IMR-90 (cell line): Measurements from ENCODE around the gene GTF3C4. TPM values are rescaled to one million over a fixed set of nuclear protein-coding genes. Genes with fewer than 3 reads are reported as not detected.

Source experiments
- ATAC-seq: fragments of 200-7000 bp; cut with Tn5 transposase; 2 replicates; pipeline ENCODE4 v1.9.1; 2020; ENCODE audit warnings: low read depth, mild to moderate bottlenecking, moderate library complexity
- BruUV-seq: library from RNA; stranded (reverse); fragments of 400-500 nt; replicated peaks from 2 replicates; lab custom pipeline; 2021; lab: Mats Ljungman, UMichigan
- CTCF ChIA-PET: fragments of 300-600 bp; formaldehyde crosslinking; extraction: SDS; loops from one replicate; lab custom pipeline; 2021; ENCODE audit warnings: antibody characterized with exemption; lab: Yijun Ruan, JAX
- POLR2A ChIA-PET: fragments of 300-600 bp; sonication (Branson Sonifier 250); formaldehyde crosslinking; loops from one replicate; lab custom pipeline; 2022; ENCODE audit warnings: antibody characterized with exemption; ENCODE audit not compliant: unreplicated experiment; lab: Charles Lee
- DNase-seq: peaks from one replicate; pipeline ENCODE4 v3.0.0; 2013
- H2AFZ ChIP-seq: replicated peaks from 2 replicates; pipeline ENCODE3; 2013; ENCODE audit warnings: low read length, mild to moderate bottlenecking; ENCODE audit not compliant: poor library complexity
- H2AK5ac ChIP-seq: 2 replicates; pipeline ENCODE4 v1.6.1; 2013; ENCODE audit warnings: low read depth, low read length, inconsistent platforms
- H2AK9ac ChIP-seq: replicated peaks from 2 replicates; pipeline ENCODE3; 2013; ENCODE audit warnings: mild to moderate bottlenecking, low read depth, low read length, moderate library complexity; ENCODE audit not compliant: poor library complexity
- H2BK120ac ChIP-seq: 2 replicates; pipeline ENCODE4 v1.6.1; 2013; ENCODE audit warnings: low read depth, low read length, inconsistent platforms
- H2BK15ac ChIP-seq: 3 replicates; pipeline ENCODE4 v1.6.1; 2013; ENCODE audit warnings: low read depth, low read length, inconsistent platforms
- H2BK20ac ChIP-seq: 2 replicates; pipeline ENCODE4 v1.6.1; 2013; ENCODE audit warnings: low read depth, mild to moderate bottlenecking, inconsistent platforms, low read length, moderate library complexity
- H2BK5ac ChIP-seq: 2 replicates; pipeline ENCODE4 v1.6.1; 2013; ENCODE audit warnings: mild to moderate bottlenecking, low read depth, low read length, inconsistent platforms; ENCODE audit not compliant: poor library complexity, severe bottlenecking
- H3K14ac ChIP-seq: replicated peaks from 2 replicates; pipeline ENCODE4 v1.6.1; 2013; ENCODE audit warnings: low read depth, low read length, inconsistent platforms
- H3K18ac ChIP-seq: 2 replicates; pipeline ENCODE4 v1.6.1; 2013; ENCODE audit warnings: low read depth, low read length, control low read depth
- H3K23ac ChIP-seq: 2 replicates; pipeline ENCODE4 v1.6.1; 2013; ENCODE audit warnings: low read depth, low read length, inconsistent platforms
- H3K27ac ChIP-seq: 2 replicates; pipeline ENCODE4 v1.5.1; 2013; ENCODE audit warnings: mild to moderate bottlenecking, control low read depth, low read length; ENCODE audit not compliant: insufficient read depth
- H3K27me3 ChIP-seq: 2 replicates; pipeline ENCODE4 v1.6.1; 2013; ENCODE audit warnings: low read length; ENCODE audit not compliant: control insufficient read depth, insufficient read depth
- H3K36me3 ChIP-seq: 2 replicates; pipeline ENCODE4 v1.6.1; 2013; ENCODE audit warnings: low read length, mixed read lengths; ENCODE audit not compliant: control insufficient read depth, insufficient read depth
- H3K4ac ChIP-seq: 2 replicates; pipeline ENCODE4 v1.6.1; 2013; ENCODE audit warnings: low read depth, low read length, inconsistent platforms
- H3K4me1 ChIP-seq: 2 replicates; pipeline ENCODE4 v1.6.1; 2013; ENCODE audit warnings: low read length, mixed read lengths; ENCODE audit not compliant: control insufficient read depth, insufficient read depth
- H3K4me2 ChIP-seq: 2 replicates; pipeline ENCODE4 v1.6.1; 2013; ENCODE audit warnings: low read depth, mild to moderate bottlenecking, control low read depth, low read length, moderate library complexity
- H3K4me3 ChIP-seq: 2 replicates; pipeline ENCODE4 v1.5.1; 2013; ENCODE audit warnings: low read depth, mild to moderate bottlenecking, control low read depth, low read length, moderate library complexity; ENCODE audit not compliant: insufficient read depth
- H3K56ac ChIP-seq: 2 replicates; pipeline ENCODE4 v1.6.1; 2013; ENCODE audit warnings: low read length, inconsistent platforms; ENCODE audit not compliant: insufficient read depth; ENCODE audit errors: extremely low read depth
- H3K79me1 ChIP-seq, 2 experiments: 2 replicates each; pipeline ENCODE4 v1.6.1; 2013; ENCODE audit warnings: low read length in 2 of 2, inconsistent platforms in 1 of 2, low read depth in 1 of 2
- H3K9ac ChIP-seq: 2 replicates; pipeline ENCODE4 v1.6.1; 2013; ENCODE audit warnings: low read depth, low read length, control low read depth
- H3K9me1 ChIP-seq: 2 replicates; pipeline ENCODE4 v1.6.1; 2013; ENCODE audit warnings: low read length, inconsistent platforms; ENCODE audit not compliant: insufficient read depth
- H3K9me3 ChIP-seq: 2 replicates; pipeline ENCODE4 v1.6.1; 2013; ENCODE audit warnings: low read length; ENCODE audit not compliant: control insufficient read depth, insufficient read depth
- H4K20me1 ChIP-seq: 2 replicates; pipeline ENCODE4 v1.6.1; 2013; ENCODE audit warnings: low read length, inconsistent platforms; ENCODE audit not compliant: insufficient read depth
- H4K5ac ChIP-seq: 2 replicates; pipeline ENCODE4 v1.6.1; 2013; ENCODE audit warnings: mild to moderate bottlenecking, low read depth, low read length, control low read depth
- H4K8ac ChIP-seq, 2 experiments: 2 replicates each; pipeline ENCODE4 v1.6.1; 2013; ENCODE audit warnings: low read depth in 2 of 2, low read length in 2 of 2, control low read depth in 1 of 2, inconsistent platforms in 1 of 2
- H4K91ac ChIP-seq: 2 replicates; pipeline ENCODE4 v1.6.1; 2013; ENCODE audit warnings: low read depth, low read length, inconsistent platforms; ENCODE audit not compliant: insufficient read depth
- BHLHE40 ChIP-seq: fragments of 150-350 bp; IDR thresholded peaks from 2 replicates; pipeline ENCODE4 v1.6.1; 2016; ENCODE audit warnings: mild to moderate bottlenecking, low read depth, low read length
- CHD1 ChIP-seq: IDR thresholded peaks from 2 replicates; pipeline ENCODE4 v1.6.1; 2012; ENCODE audit warnings: low read depth, low read length, improper control_type of control experiment
- MAZ ChIP-seq: IDR thresholded peaks from 2 replicates; pipeline ENCODE4 v1.6.1; 2012; ENCODE audit warnings: low read depth, mild to moderate bottlenecking, low read length, improper control_type of control experiment, moderate library complexity, borderline replicate concordance
- RAD21 ChIP-seq: IDR thresholded peaks from 2 replicates; pipeline ENCODE4 v1.6.1; 2012; ENCODE audit warnings: low read length, improper control_type of control experiment
- WGBS, 2 experiments: methylation state at CpG; one replicate each; pipeline versions ENCODE4 v1.1.5 to v1.1.7; 2013; ENCODE audit warnings: missing lambda C conversion rate in 2 of 2; ENCODE audit not compliant: insufficient read length in 1 of 2; ENCODE audit errors: extremely low coverage in 2 of 2; 5-methylcytosine and 5-hydroxymethylcytosine counted together
- dilution Hi-C: fragments of 300-500 bp; cut with HindIII; formaldehyde crosslinking; loops from one replicate; pipeline ENCODE4 v1.14.3; 2018; ENCODE audit warnings: low sequenced_read_pairs; ENCODE audit not compliant: unreplicated experiment
- in situ Hi-C: fragments of 300-500 bp; cut with MboI; formaldehyde crosslinking; loops from 3 replicates; pipeline ENCODE4 v1.14.3; 2019; ENCODE audit warnings: low sequenced_read_pairs, inconsistent platforms, mixed read lengths
- intact Hi-C: fragments of 100-400 bp; cut with micrococcal nuclease; formaldehyde crosslinking; loops from 2 replicates; pipeline ENCODE4 v1.10.0; 2022
- polyA plus RNA-seq, 3 experiments: library from polyadenylated mRNA; depleted of rRNA; stranded (reverse); fragments of >200 nt; gene quantifications; 2 replicates each; pipeline ENCODE4 v1.2.3, GENCODE V29; 2012; ENCODE audit warnings: low replicate concordance in 1 of 3
- total RNA-seq: library from RNA; depleted of rRNA; stranded (reverse); fragments of >200 nt; gene quantifications from 2 replicates; pipeline ENCODE4 v1.2.3, GENCODE V29; 2012

GTF3C4 gene
- total and polyA plus RNA-seq, 2 of the 4 experiments (the other 2 are of a cell fraction), result 4.7 to 16.5 TPM

GRCh38 chr9:132729235-132729890 is 59.1 kb downstream of the GTF3C4 start:
- Histone ChIP-seq H3K4me3 (no peak overlapping the region), H2AK5ac (no peak overlapping the region), H3K27ac (no peak overlapping the region), H2BK120ac (no peak overlapping the region), H3K56ac (no peak overlapping the region), H3K4ac (no peak overlapping the region), H3K4me1 (no peaks in the 10 kb centered on the region), H4K91ac (no peak overlapping the region), H3K79me1 (no peaks in the 10 kb centered on the region), H2BK15ac (no peak overlapping the region), H3K4me2 (no peak overlapping the region), H3K27me3 (peaks cover 45% of the 10 kb centered on the region), H2BK5ac (no peak overlapping the region), H3K9ac (no peak overlapping the region), H2AFZ (no peak overlapping the region), H4K5ac (no peak overlapping the region), H2AK9ac (no peak overlapping the region), H3K9me1 (no peaks in the 10 kb centered on the region), H2BK20ac (no peak overlapping the region), H4K8ac (no peak overlapping the region), H4K20me1 (no peaks in the 10 kb centered on the region), H3K9me3 (no peaks in the 10 kb centered on the region), H3K14ac (no peak overlapping the region), H3K23ac (no peak overlapping the region), H3K18ac (no peak overlapping the region), H3K36me3 (no peaks in the 10 kb centered on the region)
- intact Hi-C loops, result no loop called here
- dilution Hi-C loops, result no loop called here
- TF ChIP-seq BHLHE40, result no peak
- TF ChIP-seq CHD1, result no peak
- no peak for TF ChIP-seq RAD21
- no peak for TF ChIP-seq MAZ
- ChIA-PET POLR2A (no interaction called here), CTCF (no interaction called here)
- ATAC-seq, result no peak
- DNase-seq, result no peak
- in situ Hi-C loops, result no loop called here
- 33% methylated on average over 3 of the region's 5 CpGs; no CpG with 5 or more reads in 1 of the 2 experiments for WGBS, 2 experiments
- BruUV-seq, result no TSS peak
